NT2/D1 (cell line): ENCODE data around the gene GNE.
"Not testable (repeated sequence)": the region's sequence is repeated elsewhere in the genome, so short reads cannot be mapped to it uniquely, and the experiment has no call there.

Source experiments
- DNase-seq: peaks from one replicate; pipeline ENCODE4 v3.0.0-alpha.2; 2011; ENCODE audit warnings: low read depth, low spot score
- H3K27me3 ChIP-seq: 2 replicates; pipeline ENCODE4 v1.6.0; 2011; ENCODE audit warnings: mild to moderate bottlenecking; ENCODE audit not compliant: insufficient read length, insufficient read depth
- H3K36me3 ChIP-seq: 2 replicates; pipeline ENCODE4 v1.6.1; 2011; ENCODE audit warnings: mild to moderate bottlenecking, low read length, mixed read lengths; ENCODE audit not compliant: insufficient read depth, insufficient read length
- H3K4me1 ChIP-seq: 2 replicates; pipeline ENCODE4 v1.5.1; 2011; ENCODE audit not compliant: insufficient read depth, insufficient read length
- H3K4me3 ChIP-seq: 2 replicates; pipeline ENCODE4 v1.5.1; 2011; ENCODE audit warnings: low read depth; ENCODE audit not compliant: insufficient read length
- H3K9ac ChIP-seq: 2 replicates; pipeline ENCODE4 v1.6.0; 2011; ENCODE audit warnings: low read depth; ENCODE audit not compliant: insufficient read length
- H3K9me3 ChIP-seq: 2 replicates; pipeline ENCODE4 v1.5.1; 2011; ENCODE audit warnings: mild to moderate bottlenecking, low read length; ENCODE audit not compliant: insufficient read depth
- SUZ12 ChIP-seq: IDR thresholded peaks from 2 replicates; pipeline ENCODE4 v1.6.1; 2011; ENCODE audit not compliant: insufficient read length, insufficient read depth; ENCODE audit errors: extremely low read depth
- YY1 ChIP-seq: IDR thresholded peaks from 2 replicates; pipeline ENCODE4 v1.6.1; 2011; ENCODE audit not compliant: insufficient read length, insufficient read depth
- ZNF274 ChIP-seq: IDR thresholded peaks from 2 replicates; pipeline ENCODE4 v1.6.1; 2011; ENCODE audit warnings: mild to moderate bottlenecking, low read depth, low read length

GNE gene

DNA sequence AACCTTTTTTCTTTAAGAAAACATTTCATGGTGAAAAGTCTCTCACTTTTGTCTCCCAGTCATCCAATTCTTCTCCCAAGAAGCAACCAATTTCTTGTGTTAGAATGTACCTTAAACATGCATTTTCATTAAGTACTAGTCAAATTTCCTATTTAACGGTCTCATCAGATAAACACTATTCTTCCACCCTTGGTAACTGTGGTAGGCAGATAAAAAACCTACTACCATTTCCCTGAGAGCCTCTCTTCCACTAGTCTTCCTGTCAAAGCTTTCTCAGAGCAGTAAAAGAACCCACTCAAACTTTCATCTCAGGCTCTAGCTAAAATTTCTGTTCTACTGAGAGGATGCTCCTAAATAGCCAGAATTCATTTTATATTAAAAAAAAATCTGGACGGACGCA, 10.9 kb downstream of the GNE start:
- Histone ChIP-seq H3K9me3 (no peaks in the 10 kb centered on the region), H3K9ac (no peak overlapping the region), H3K4me1 (no peaks in the 10 kb centered on the region), H3K27me3 (no peaks in the 10 kb centered on the region), H3K4me3 (no peak overlapping the region), H3K36me3 (peaks cover 38% of the 10 kb centered on the region)
- TF ChIP-seq YY1 (no peak), ZNF274 (no peak), SUZ12 (no peak)
- no peak for DNase-seq

DNA sequence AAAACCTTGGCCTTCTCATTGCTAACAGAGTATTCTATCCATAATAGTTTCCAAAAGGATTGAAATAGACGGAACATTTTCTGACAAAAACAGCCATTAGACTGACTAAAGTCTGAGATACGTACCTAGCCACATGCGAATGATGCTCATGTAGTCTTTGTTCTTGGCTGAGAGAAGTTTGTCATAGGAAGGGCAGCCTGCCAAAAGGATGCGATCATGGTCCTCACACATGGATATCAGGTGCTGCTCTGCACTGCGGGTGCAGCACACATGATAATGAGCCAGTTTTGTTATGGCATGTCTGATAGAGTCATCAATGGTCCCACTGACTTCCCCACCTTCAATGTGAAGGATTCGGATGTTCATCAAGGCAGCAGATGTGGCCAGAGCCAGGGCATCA, 12.3 kb downstream of the GNE start:
- Histone ChIP-seq H3K4me3 (no peak overlapping the region), H3K27me3 (no peaks in the 10 kb centered on the region), H3K4me1 (no peaks in the 10 kb centered on the region), H3K36me3 (peaks cover 41% of the 10 kb centered on the region), H3K9ac (no peak overlapping the region), H3K9me3 (no peaks in the 10 kb centered on the region)
- no peak for DNase-seq
- TF ChIP-seq SUZ12 (no peak), YY1 (no peak), ZNF274 (no peak)

DNA sequence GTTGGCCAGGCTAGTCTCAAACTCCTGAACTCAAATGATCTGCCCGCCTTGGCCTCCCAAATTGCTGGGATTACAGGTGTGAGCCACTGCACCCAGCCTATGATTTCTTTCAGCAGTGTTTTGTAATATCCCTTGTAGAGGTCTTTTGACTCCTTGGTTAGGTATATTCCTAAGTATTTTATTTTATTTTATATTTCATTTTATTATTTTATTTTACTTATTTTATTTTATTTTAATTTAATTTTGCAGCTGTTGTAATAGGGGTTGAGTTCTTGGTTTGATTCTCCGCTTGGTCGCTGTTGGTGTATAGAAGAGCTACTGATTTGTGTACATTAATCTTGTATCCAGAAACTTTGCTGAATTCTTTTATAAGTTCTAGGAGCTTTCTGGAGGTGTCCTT, 18.6 kb downstream of the GNE start:
- not testable (repeated sequence) for H3K9me3 ChIP-seq, H3K27me3 ChIP-seq, DNase-seq, H3K4me3 ChIP-seq, H3K4me1 ChIP-seq, H3K9ac ChIP-seq
- H3K36me3 ChIP-seq, result peaks cover 28% of the 10 kb centered on the region

DNA sequence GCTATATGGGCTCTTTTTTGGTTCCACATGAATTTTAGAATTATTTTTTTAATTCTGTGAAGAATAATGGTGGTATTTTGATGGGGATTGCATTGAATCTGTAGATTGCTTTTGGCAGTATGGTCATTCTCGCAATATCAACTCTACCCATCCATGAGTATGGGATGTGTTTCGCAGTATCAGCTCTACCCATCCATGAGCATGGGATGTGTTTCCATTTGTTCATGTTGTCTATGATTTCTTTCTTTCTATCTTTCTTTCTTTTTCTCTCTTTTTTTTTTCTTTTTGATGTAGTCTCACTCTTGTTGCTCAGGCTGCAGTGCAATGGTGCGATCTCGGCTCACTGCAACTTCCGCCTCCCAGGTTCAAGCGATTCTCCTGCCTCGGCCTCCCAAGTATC, 19.0 kb downstream of the GNE start:
- H3K36me3 ChIP-seq, result peaks cover 29% of the 10 kb centered on the region
- not testable (repeated sequence) for DNase-seq

DNA sequence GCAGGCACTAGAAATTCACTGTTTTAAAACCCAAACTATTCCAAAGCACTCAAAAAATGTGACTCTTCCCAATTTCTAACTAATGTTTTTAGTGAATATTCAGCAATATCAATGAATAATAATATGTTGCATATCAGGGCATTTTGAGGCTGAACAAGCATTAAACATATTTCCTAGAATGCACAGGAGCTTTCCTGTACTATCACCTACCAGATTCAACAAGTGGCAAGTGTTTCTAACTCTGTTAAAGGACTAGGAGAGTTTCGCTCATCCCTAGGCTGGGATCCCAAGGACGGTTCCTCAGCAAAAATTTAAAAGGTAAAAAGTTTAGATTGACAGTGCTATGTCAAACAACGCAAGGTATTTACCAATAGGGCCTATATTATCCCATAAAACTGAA, 21.0 kb downstream of the GNE start:
- no peak overlapping the region for H3K4me3 ChIP-seq
- peaks cover 32% of the 10 kb centered on the region for H3K36me3 ChIP-seq

More for the DNA sequence above, 19.0 kb downstream of the GNE start:
- H3K9me3 ChIP-seq, H3K9ac ChIP-seq, H3K4me3 ChIP-seq, H3K27me3 ChIP-seq, H3K4me1 ChIP-seq: not testable (repeated sequence)

DNA sequence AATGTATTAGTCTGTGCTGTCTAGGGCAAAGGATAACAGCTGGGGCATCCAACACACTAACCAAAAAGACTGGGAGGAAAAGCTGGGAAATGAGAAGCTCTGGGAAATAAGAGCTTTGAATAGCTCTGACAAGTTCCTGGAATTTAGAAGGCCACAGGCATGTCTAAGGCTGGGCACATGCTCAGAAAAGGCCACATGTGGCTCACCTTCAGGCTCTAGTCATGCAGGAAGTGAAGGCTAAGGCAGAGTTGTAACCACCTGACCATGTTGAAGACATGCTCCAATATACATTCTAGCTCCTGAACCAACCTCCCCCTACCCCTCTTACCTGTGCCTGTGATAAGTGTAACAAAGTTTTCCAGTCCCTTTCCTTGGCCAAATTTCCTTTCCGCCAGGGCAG, 35.8 kb downstream of the GNE start:
- TF ChIP-seq ZNF274, result no peak
- TF ChIP-seq SUZ12, result no peak
- no peak for TF ChIP-seq YY1

More for the DNA sequence above, 21.0 kb downstream of the GNE start:
- no peaks in the 10 kb centered on the region for H3K4me1 ChIP-seq
- DNase-seq, result no peak
- H3K9ac ChIP-seq, result no peak overlapping the region
- H3K27me3 ChIP-seq, result no peaks in the 10 kb centered on the region
- H3K9me3 ChIP-seq, result no peaks in the 10 kb centered on the region
- no peak for TF ChIP-seq ZNF274
- no peak for TF ChIP-seq YY1
- TF ChIP-seq SUZ12, result no peak

DNA sequence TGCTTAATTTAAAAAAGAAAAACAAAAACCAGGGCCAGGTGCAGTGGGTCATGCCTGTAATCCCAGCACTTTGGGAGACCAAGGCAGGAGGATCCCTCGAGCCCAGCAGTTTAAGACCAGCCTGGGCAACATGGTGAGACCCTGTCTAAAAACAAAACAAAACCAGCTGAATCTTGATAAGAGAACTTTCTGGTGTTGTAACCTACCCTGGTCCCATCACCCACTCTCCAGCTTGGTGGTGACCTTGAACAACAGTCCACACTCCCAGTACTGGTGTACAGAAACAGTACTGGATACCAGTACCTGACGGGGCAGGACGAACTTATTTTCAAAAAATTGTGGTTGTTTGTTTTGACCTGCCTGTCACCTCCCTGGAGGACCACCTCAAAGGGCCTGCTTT, 36.6 kb downstream of the GNE start:
- Histone ChIP-seq H3K36me3 (peaks cover 87% of the 10 kb centered on the region), H3K4me3 (no peak overlapping the region), H3K9me3 (peaks cover 6% of the 10 kb centered on the region; the same call in 1 of the 2 replicates), H3K9ac (no peak overlapping the region), H3K27me3 (no peaks in the 10 kb centered on the region), H3K4me1 (no peaks in the 10 kb centered on the region)
- TF ChIP-seq SUZ12, result no peak
- no peak for TF ChIP-seq ZNF274
- DNase-seq, result no peak

More for the DNA sequence above, 35.8 kb downstream of the GNE start:
- DNase-seq, result no peak
- Histone ChIP-seq H3K9me3 (peaks cover 6% of the 10 kb centered on the region; the same call in 1 of the 2 replicates), H3K4me3 (no peak overlapping the region), H3K36me3 (peaks cover 88% of the 10 kb centered on the region), H3K9ac (no peak overlapping the region), H3K4me1 (no peaks in the 10 kb centered on the region), H3K27me3 (no peaks in the 10 kb centered on the region)

DNA sequence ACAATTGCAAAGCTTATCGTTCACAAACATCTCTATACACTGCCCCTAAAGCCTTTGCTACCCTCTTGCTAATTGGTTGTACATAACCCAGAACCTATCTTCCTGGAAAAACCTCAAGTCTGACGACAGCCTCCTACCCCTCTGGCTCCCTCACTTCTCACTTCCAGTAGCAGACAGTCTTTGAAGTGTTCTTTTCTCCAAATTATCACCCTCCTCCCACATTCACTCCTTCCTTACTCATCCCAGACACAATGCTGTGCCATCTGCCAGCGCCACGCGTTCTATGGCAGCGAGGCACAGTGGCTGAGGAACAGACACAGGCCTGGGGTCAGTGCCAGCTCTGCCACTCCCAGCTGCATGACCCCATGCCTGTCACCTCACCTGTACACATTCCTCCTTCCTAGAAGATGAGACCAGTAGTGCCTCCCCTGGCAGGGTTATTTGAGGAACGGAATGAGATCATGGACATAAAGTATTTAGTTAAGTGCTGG, 39.8 kb downstream of the GNE start:
- Histone ChIP-seq H3K4me1 (no peaks in the 10 kb centered on the region), H3K9ac (no peak overlapping the region), H3K36me3 (peaks cover 84% of the 10 kb centered on the region), H3K27me3 (no peaks in the 10 kb centered on the region), H3K9me3 (peaks cover 6% of the 10 kb centered on the region; the same call in 1 of the 2 replicates), H3K4me3 (no peak overlapping the region)
- TF ChIP-seq SUZ12 (no peak), ZNF274 (no peak), YY1 (no peak)
- no peak for DNase-seq
